Liver (tissue), 9 donors: ENCODE data around the gene STK32C. TPM values are rescaled to one million over a fixed set of nuclear protein-coding genes. Genes with fewer than 3 reads are reported as not detected.

Experiments used
- DNase-seq: peaks from one replicate; pipeline ENCODE4 v3.0.0-alpha.2; 2017; ENCODE audit warnings: low spot score
- H3K27ac ChIP-seq, 2 donors: one replicate each; pipeline ENCODE4 v1.7.0; 2013; ENCODE audit warnings: inconsistent platforms in 2 of 2, low read length in 2 of 2, control low read depth in 1 of 2, low read depth in 1 of 2, mild to moderate bottlenecking in 1 of 2
- H3K27me3 ChIP-seq, 4 donors: one replicate each; pipeline versions ENCODE4 v1.6.1 to v1.7.0; 2013; ENCODE audit warnings: low read length in 3 of 4, inconsistent platforms in 1 of 4, mild to moderate bottlenecking in 1 of 4, moderate library complexity in 1 of 4; ENCODE audit not compliant: control insufficient read depth in 4 of 4, insufficient read depth in 4 of 4
- H3K36me3 ChIP-seq, 4 donors: one replicate each; pipeline versions ENCODE4 v1.6.1 to v1.7.0; 2013; ENCODE audit warnings: low read length in 3 of 4, mild to moderate bottlenecking in 3 of 4, low read depth in 1 of 4, moderate library complexity in 1 of 4; ENCODE audit not compliant: control insufficient read depth in 4 of 4, insufficient read depth in 3 of 4
- H3K4me1 ChIP-seq, 4 donors: one replicate each; pipeline versions ENCODE4 v1.6.1 to v1.7.0; 2013; ENCODE audit warnings: low read length in 3 of 4, mild to moderate bottlenecking in 3 of 4, moderate library complexity in 1 of 4; ENCODE audit not compliant: control insufficient read depth in 4 of 4, insufficient read depth in 4 of 4
- H3K4me3 ChIP-seq, 3 donors: one replicate each; pipeline versions ENCODE4 v1.6.1 to v1.7.0; 2013; ENCODE audit warnings: low read length in 3 of 3, control low read depth in 1 of 3, low read depth in 1 of 3, mild to moderate bottlenecking in 1 of 3
- H3K9ac ChIP-seq, 2 donors: one replicate each; pipeline ENCODE4 v1.7.0; 2013; ENCODE audit warnings: low read length in 2 of 2, mild to moderate bottlenecking in 2 of 2, moderate library complexity in 2 of 2, control low read depth in 1 of 2, low read depth in 1 of 2
- H3K9me3 ChIP-seq, 4 donors: one replicate each; pipeline versions ENCODE4 v1.6.1 to v1.7.0; 2013; ENCODE audit warnings: low read length in 3 of 4; ENCODE audit not compliant: control insufficient read depth in 4 of 4
- EGR1 ChIP-seq, 2 donors: IDR thresholded peaks; 2 replicates each; pipeline ENCODE4 v1.6.1; 2016 to 2018; ENCODE audit warnings: antibody characterized with exemption in 2 of 2, low read depth in 2 of 2
- FOXA1 ChIP-seq: IDR thresholded peaks from 2 replicates; pipeline ENCODE4 v1.6.1; 2016; ENCODE audit warnings: antibody characterized with exemption
- FOXA2 ChIP-seq: IDR thresholded peaks from 2 replicates; pipeline ENCODE4 v1.6.1; 2016; ENCODE audit warnings: antibody characterized with exemption
- GABPA ChIP-seq, 2 donors: IDR thresholded peaks in 1 of 2; conservative IDR thresholded peaks in 1 of 2; 2 replicates each; pipeline ENCODE4 v1.6.1; 2016; ENCODE audit warnings: antibody characterized with exemption in 2 of 2, mild to moderate bottlenecking in 1 of 2, moderate library complexity in 1 of 2
- HNF4A ChIP-seq, 2 donors: conservative IDR thresholded peaks; 2 replicates each; pipeline ENCODE4 v1.6.1; 2016; ENCODE audit warnings: antibody characterized with exemption in 2 of 2, mild to moderate bottlenecking in 2 of 2
- HNF4G ChIP-seq: IDR thresholded peaks from 2 replicates; pipeline ENCODE4 v1.6.1; 2016; ENCODE audit warnings: antibody characterized with exemption
- JUND ChIP-seq, 2 donors: IDR thresholded peaks; 2 replicates each; pipeline ENCODE4 v1.6.1; 2016; ENCODE audit warnings: antibody characterized with exemption in 2 of 2
- NR2F2 ChIP-seq: IDR thresholded peaks from 2 replicates; pipeline ENCODE4 v1.6.1; 2016; ENCODE audit warnings: antibody characterized with exemption
- RAD21 ChIP-seq, 2 donors: IDR thresholded peaks; 2 replicates each; pipeline ENCODE4 v1.6.1; 2016; ENCODE audit warnings: antibody characterized with exemption in 2 of 2, mild to moderate bottlenecking in 2 of 2
- RXRA ChIP-seq, 2 donors: IDR thresholded peaks; 2 replicates each; pipeline ENCODE4 v1.6.1; 2017 to 2018; ENCODE audit warnings: antibody characterized with exemption in 2 of 2, mild to moderate bottlenecking in 1 of 2
- SP1 ChIP-seq: IDR thresholded peaks from 2 replicates; pipeline ENCODE4 v1.6.1; 2018; ENCODE audit warnings: antibody characterized with exemption, mild to moderate bottlenecking
- WGBS: extraction: QIAGEN DNeasy Blood & Tissue Kit; methylation state at CpG from one replicate; pipeline ENCODE4 v1.1.7; 2013; 5-methylcytosine and 5-hydroxymethylcytosine counted together
- polyA plus RNA-seq, 2 donors: library from polyadenylated mRNA; stranded (reverse) in 1 of 2; unstranded in 1 of 2; fragments of 200-250 nt in 1 of 2; fragments of >200 nt in 1 of 2; fragmentation: Nextera tagmentation in 1 of 2; extraction: Ambion mirVana in 1 of 2; gene quantifications; one replicate each; pipeline versions ENCODE4 v1.2.1 to v1.2.3, GENCODE V29; 2013 to 2015
- total RNA-seq, 2 donors: library from RNA; depleted of rRNA; stranded (reverse); fragments of >200 nt; gene quantifications; one replicate each; pipeline ENCODE4 v1.2.3, GENCODE V29; 2014
- TF ChIP-seq, protein P1 (sequence below): fragments of 150-350 bp; IDR thresholded peaks from 2 replicates; pipeline ENCODE4 v1.5.1; 2017; ENCODE audit warnings: improper control_type of control experiment, low read depth, low read length; ENCODE audit not compliant: missing input control
- TF ChIP-seq, protein P2 (sequence below): IDR thresholded peaks from 2 replicates; pipeline ENCODE4 v1.6.1; 2016; ENCODE audit warnings: antibody characterized with exemption, mild to moderate bottlenecking
- TF ChIP-seq, protein P3 (sequence below): IDR thresholded peaks from 2 replicates; pipeline ENCODE4 v1.6.1; 2016; ENCODE audit warnings: antibody characterized with exemption
- TF ChIP-seq, protein P4 (sequence below): IDR thresholded peaks from 2 replicates; pipeline ENCODE4 v1.6.1; 2016; ENCODE audit warnings: antibody characterized with exemption
- TF ChIP-seq, protein P5 (sequence below): IDR thresholded peaks from 2 replicates; pipeline ENCODE4 v1.6.1; 2016; ENCODE audit warnings: antibody characterized with exemption
- donor health status: healthy.
- donor health status: healthy.
- donor health status: healthy.
- donor health status: healthy.
- donor health status: healthy.

STK32C gene
- total and polyA plus RNA-seq, 4 donors = 1.8 to 4.6 (median 2.2) TPM

DNA sequence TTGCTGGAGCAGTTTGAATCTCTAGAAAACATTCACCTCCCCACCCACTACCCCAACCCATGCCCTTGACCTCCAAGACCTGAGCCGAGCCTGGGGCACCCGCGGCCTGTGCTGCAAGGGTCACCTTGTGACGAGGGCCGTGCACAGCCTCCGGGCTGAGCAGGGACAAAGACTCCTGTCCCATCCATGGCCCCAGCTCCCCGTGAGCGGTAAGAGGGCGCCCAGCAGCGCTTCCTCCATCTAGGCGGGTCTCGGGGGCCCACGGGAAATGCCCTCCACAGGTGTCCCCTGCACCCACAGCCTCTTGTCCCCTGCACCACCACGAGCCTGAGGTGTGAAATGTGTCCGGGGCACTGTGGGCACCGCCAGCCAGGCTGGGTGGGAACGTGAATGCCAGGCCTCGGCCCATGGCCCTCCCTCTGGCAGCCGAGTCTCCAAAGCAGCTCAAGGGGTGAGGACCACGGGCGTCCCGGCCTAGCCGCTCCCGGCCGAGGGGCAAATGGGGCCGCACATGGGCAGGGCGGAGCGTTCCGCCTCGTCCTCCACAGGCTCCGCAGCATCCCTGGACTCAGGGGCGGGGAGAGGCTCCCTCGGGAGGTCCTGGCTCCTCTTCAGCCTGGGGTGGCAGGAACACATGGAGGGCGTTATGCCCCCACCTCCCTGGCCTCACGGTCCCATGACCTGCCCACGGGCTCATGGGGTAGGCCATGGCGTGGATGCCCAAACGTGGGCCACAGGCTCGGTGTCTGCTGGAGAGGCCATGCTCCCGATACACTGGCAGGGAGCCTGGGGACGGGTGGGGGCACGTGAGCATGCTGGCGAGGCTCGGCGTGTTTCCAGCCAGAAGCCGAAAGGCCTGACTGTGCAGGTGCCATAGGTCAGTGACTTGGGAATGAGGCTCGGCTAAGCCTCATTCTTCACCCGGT lies 100.0 kb downstream of the STK32C start (continued):
- TF ChIP-seq, protein P1, sequence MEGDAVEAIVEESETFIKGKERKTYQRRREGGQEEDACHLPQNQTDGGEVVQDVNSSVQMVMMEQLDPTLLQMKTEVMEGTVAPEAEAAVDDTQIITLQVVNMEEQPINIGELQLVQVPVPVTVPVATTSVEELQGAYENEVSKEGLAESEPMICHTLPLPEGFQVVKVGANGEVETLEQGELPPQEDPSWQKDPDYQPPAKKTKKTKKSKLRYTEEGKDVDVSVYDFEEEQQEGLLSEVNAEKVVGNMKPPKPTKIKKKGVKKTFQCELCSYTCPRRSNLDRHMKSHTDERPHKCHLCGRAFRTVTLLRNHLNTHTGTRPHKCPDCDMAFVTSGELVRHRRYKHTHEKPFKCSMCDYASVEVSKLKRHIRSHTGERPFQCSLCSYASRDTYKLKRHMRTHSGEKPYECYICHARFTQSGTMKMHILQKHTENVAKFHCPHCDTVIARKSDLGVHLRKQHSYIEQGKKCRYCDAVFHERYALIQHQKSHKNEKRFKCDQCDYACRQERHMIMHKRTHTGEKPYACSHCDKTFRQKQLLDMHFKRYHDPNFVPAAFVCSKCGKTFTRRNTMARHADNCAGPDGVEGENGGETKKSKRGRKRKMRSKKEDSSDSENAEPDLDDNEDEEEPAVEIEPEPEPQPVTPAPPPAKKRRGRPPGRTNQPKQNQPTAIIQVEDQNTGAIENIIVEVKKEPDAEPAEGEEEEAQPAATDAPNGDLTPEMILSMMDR = no peak

DNA sequence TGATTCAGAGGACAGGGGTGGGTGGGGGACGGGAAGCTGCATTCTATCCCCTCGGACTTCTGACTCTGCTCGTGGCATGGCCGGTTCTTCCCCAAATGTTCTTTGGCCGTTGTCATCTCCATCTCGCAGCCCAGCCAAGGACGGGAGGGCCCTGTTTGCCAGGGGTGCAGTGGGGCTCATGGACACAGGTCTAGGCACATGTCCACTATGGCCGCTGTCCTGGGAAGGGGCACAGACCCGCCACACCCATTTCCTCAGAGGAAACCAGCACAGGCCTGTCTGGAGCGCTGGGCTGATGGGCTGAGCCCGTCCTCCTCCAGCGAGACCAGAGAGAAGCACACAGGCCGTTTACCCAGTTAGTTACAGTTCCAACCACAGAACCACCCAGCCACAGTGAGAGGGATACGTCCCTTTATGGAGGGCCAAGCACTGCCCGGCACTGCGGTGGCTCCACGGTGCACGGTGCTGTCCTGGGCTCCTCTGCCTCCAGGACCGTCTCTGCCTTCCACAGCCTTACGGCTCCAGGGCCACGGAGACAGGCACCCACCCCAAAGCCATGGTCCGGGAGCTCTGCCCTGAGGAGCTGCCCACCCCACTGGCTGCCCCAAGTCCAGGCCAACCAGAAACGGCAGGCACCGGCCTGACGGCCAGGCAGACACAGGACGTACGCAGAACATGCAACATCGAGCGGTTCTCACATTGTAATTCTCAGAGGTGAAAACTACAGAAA lies 100.8 kb downstream of the STK32C start:
- WGBS = 87% methylated on average over 29 of the region's 29 CpGs
- H3K9me3 ChIP-seq = no peaks in the 10 kb centered on the region
- H3K9ac ChIP-seq = no peak overlapping the region
- no peaks in the 10 kb centered on the region for H3K36me3 ChIP-seq
- no peaks in the 10 kb centered on the region for H3K4me1 ChIP-seq
- no peak for DNase-seq
- H3K4me3 ChIP-seq = no peak overlapping the region
- TF ChIP-seq RXRA (IDR thresholded peaks at IDR 0.05) = no peak
- no peak for TF ChIP-seq RAD21 (IDR thresholded peaks at IDR 0.05)
- no peak for TF ChIP-seq FOXA1
- TF ChIP-seq HNF4G = no peak
- TF ChIP-seq FOXA2 = no peak
- TF ChIP-seq, protein P2, sequence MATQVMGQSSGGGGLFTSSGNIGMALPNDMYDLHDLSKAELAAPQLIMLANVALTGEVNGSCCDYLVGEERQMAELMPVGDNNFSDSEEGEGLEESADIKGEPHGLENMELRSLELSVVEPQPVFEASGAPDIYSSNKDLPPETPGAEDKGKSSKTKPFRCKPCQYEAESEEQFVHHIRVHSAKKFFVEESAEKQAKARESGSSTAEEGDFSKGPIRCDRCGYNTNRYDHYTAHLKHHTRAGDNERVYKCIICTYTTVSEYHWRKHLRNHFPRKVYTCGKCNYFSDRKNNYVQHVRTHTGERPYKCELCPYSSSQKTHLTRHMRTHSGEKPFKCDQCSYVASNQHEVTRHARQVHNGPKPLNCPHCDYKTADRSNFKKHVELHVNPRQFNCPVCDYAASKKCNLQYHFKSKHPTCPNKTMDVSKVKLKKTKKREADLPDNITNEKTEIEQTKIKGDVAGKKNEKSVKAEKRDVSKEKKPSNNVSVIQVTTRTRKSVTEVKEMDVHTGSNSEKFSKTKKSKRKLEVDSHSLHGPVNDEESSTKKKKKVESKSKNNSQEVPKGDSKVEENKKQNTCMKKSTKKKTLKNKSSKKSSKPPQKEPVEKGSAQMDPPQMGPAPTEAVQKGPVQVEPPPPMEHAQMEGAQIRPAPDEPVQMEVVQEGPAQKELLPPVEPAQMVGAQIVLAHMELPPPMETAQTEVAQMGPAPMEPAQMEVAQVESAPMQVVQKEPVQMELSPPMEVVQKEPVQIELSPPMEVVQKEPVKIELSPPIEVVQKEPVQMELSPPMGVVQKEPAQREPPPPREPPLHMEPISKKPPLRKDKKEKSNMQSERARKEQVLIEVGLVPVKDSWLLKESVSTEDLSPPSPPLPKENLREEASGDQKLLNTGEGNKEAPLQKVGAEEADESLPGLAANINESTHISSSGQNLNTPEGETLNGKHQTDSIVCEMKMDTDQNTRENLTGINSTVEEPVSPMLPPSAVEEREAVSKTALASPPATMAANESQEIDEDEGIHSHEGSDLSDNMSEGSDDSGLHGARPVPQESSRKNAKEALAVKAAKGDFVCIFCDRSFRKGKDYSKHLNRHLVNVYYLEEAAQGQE = no peak
- TF ChIP-seq, protein P3, sequence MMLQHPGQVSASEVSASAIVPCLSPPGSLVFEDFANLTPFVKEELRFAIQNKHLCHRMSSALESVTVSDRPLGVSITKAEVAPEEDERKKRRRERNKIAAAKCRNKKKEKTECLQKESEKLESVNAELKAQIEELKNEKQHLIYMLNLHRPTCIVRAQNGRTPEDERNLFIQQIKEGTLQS = no peak
- no peak for TF ChIP-seq HNF4A (conservative IDR thresholded peaks at IDR 0.05)
- TF ChIP-seq SP1 = no peak
- TF ChIP-seq NR2F2 = no peak
- no peak for TF ChIP-seq JUND (IDR thresholded peaks at IDR 0.05)
- no peaks in the 10 kb centered on the region for H3K27me3 ChIP-seq
- no peak overlapping the region for H3K27ac ChIP-seq

GRCh38 chr10:132206377-132206745 lies 101.4 kb downstream of the STK32C start:
- WGBS = 85% methylated on average over 11 of the region's 11 CpGs
- no peak for DNase-seq
- no peaks in the 10 kb centered on the region for H3K4me1 ChIP-seq
- H3K4me3 ChIP-seq = no peak overlapping the region
- no peak overlapping the region for H3K27ac ChIP-seq
- H3K27me3 ChIP-seq = no peaks in the 10 kb centered on the region
- H3K9me3 ChIP-seq = no peaks in the 10 kb centered on the region
- no peak overlapping the region for H3K9ac ChIP-seq
- no peaks in the 10 kb centered on the region for H3K36me3 ChIP-seq
- TF ChIP-seq, protein P4, sequence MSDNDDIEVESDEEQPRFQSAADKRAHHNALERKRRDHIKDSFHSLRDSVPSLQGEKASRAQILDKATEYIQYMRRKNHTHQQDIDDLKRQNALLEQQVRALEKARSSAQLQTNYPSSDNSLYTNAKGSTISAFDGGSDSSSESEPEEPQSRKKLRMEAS = no peak
- TF ChIP-seq HNF4A (conservative IDR thresholded peaks at IDR 0.05) (no peak), NR2F2 (no peak), EGR1 (IDR thresholded peaks at IDR 0.05; ENCODE audit: low read depth in 2 of 2) (no peak), RAD21 (IDR thresholded peaks at IDR 0.05) (no peak), HNF4G (no peak), GABPA (IDR thresholded peaks at IDR 0.05 in 1 of 2, conservative IDR thresholded peaks at IDR 0.05 in 1 of 2) (no peak), SP1 (no peak), RXRA (IDR thresholded peaks at IDR 0.05) (no peak), FOXA1 (no peak), JUND (IDR thresholded peaks at IDR 0.05) (no peak), FOXA2 (no peak)
- TF ChIP-seq, protein P1 = no peak
- TF ChIP-seq, protein P3 = no peak
- TF ChIP-seq, protein P5, sequence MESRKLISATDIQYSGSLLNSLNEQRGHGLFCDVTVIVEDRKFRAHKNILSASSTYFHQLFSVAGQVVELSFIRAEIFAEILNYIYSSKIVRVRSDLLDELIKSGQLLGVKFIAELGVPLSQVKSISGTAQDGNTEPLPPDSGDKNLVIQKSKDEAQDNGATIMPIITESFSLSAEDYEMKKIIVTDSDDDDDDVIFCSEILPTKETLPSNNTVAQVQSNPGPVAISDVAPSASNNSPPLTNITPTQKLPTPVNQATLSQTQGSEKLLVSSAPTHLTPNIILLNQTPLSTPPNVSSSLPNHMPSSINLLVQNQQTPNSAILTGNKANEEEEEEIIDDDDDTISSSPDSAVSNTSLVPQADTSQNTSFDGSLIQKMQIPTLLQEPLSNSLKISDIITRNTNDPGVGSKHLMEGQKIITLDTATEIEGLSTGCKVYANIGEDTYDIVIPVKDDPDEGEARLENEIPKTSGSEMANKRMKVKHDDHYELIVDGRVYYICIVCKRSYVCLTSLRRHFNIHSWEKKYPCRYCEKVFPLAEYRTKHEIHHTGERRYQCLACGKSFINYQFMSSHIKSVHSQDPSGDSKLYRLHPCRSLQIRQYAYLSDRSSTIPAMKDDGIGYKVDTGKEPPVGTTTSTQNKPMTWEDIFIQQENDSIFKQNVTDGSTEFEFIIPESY = no peak
